Ovary (tissue), 10 donors: Measurements from ENCODE around the gene TARM1. TPM values are rescaled to one million over a fixed set of nuclear protein-coding genes. Genes with fewer than 3 reads are reported as not detected.

Experiments
- DNase-seq, 5 donors: peaks; one replicate each; pipeline ENCODE4 v3.0.0-alpha.2; 2019 to 2020
- H3K27ac ChIP-seq, 2 donors: fragments of 200-600 bp; one replicate each; pipeline versions ENCODE4 v1.5.1 to v1.8.0; 2019 to 2022
- H3K27me3 ChIP-seq: fragments of 200-600 bp; one replicate; pipeline ENCODE4 v1.8.0; 2022
- H3K36me3 ChIP-seq: fragments of 200-600 bp; sonication (generic); one replicate; pipeline ENCODE4 v1.5.1; 2019
- H3K4me1 ChIP-seq: one replicate; pipeline ENCODE4 v1.8.1; 2013; ENCODE audit warnings: mild to moderate bottlenecking, moderate library complexity; ENCODE audit not compliant: insufficient read depth
- H3K4me3 ChIP-seq: fragments of 200-600 bp; sonication (generic); one replicate; pipeline ENCODE4 v1.5.1; 2017
- H3K9me3 ChIP-seq, 2 donors: fragments of 200-600 bp in 1 of 2; sonication (generic) in 1 of 2; one replicate each; pipeline versions ENCODE4 v1.5.1 to v1.8.1; 2013 to 2019; ENCODE audit warnings: mild to moderate bottlenecking in 1 of 2, moderate library complexity in 1 of 2
- CTCF ChIP-seq, 3 donors: fragments of 450-650 bp in 2 of 3; fragments of 200-600 bp in 1 of 3; IDR thresholded peaks; one replicate each; pipeline versions ENCODE4 v1.5.1 to v1.8.0; 2016 to 2022; ENCODE audit warnings: antibody characterized with exemption in 3 of 3, mild to moderate bottlenecking in 1 of 3
- EP300 ChIP-seq: sonication (generic); formaldehyde crosslinking; IDR thresholded peaks from one replicate; pipeline ENCODE4 v1.6.1; 2017; ENCODE audit warnings: antibody characterized with exemption
- POLR2A ChIP-seq: fragments of 450-650 bp; IDR thresholded peaks from one replicate; pipeline ENCODE4 v1.6.1; 2017; ENCODE audit warnings: antibody characterized with exemption, mild to moderate bottlenecking, moderate library complexity
- WGBS, 3 donors: extraction: QIAGEN DNeasy Blood & Tissue Kit in 1 of 3; methylation state at CpG; one replicate each; pipeline versions ENCODE4 v1.1.5 to v1.1.7; 2013 to 2017; 5-methylcytosine and 5-hydroxymethylcytosine counted together
- intact Hi-C, 4 donors: fragments of 100-400 bp; cut with DNase I; formaldehyde crosslinking; loops; one replicate each; pipeline versions ENCODE4 v1.11.0 to v1.15.1; 2022 to 2023
- long read RNA-seq, 3 donors: library from polyadenylated mRNA in 2 of 3; unstranded in 2 of 3; transcript quantifications; one replicate each; pipeline ENCODE4 v2.0.0 and lab custom pipeline, GENCODE V29; 2021 to 2026
- polyA plus RNA-seq, 2 donors: library from polyadenylated mRNA; stranded (reverse); fragments of 200-250 nt in 1 of 2; fragments of 350-450 nt in 1 of 2; fragmentation: Illumina TruSeq in 1 of 2; extraction: RNeasy Lipid Tissue Mini Kit (QIAGEN cat#74804) in 1 of 2; gene quantifications; one replicate each; pipeline ENCODE4 v1.2.3, GENCODE V29; 2013 to 2014
- total RNA-seq, 7 donors: library from RNA; depleted of rRNA in 2 of 7; stranded (reverse); fragments of >200 nt in 2 of 7; fragmentation: NEBNext Ultra II Directional in 3 of 7; extraction: Animal tissue kit (Norgen Biotek cat#: 25700) in 3 of 7; gene quantifications; one replicate each; pipeline versions ENCODE4 v1.1.0 to v1.2.4, GENCODE V29; 2016 to 2023
- donor health status: DM: no; HTN: no; CAD: no; lungs with moderate emphysema.
- donor health status: DM: no; HTN: no; CAD: no.
- donor health status: Bipolar disorder and iron deficiency.
- donor health status: DM: yes; HTN: yes; CAD: no.
- donor health status: DM: no; HTN: no; CAD: no.
- donor health status: DM: yes; HTN: yes; CAD: no.

Gene TARM1
- total RNA-seq (not detected), polyA plus RNA-seq (not detected)
- long read RNA-seq, donor 1: 0 reads
- long read RNA-seq, donor 2: 0 reads
- long read RNA-seq, donor 3: 0 reads

GRCh38 chr19:54081032-54081431 is at the start of gene TARM1:
TSS of gene TARM1 (minus strand) at chr19:54081365. CDS start at chr19:54081340, 25 bp downstream.
- WGBS, 3 donors: 78 to 88% (median 80%) methylated on average over 7 of the region's 7 CpGs
- H3K4me3 ChIP-seq: no peak within 1 kb of the TSS

GRCh38 chr19:54129617-54129996 is 48.4 kb upstream of the TARM1 start:
- no peaks in the 10 kb centered on the region for H3K27me3 ChIP-seq
- no peaks in the 10 kb centered on the region for H3K4me1 ChIP-seq
- no peak overlapping the region for H3K27ac ChIP-seq
- TF ChIP-seq CTCF (IDR thresholded peaks at IDR 0.05): no peak
- H3K4me3 ChIP-seq: no peak overlapping the region
- WGBS, 3 donors: 93 to 95% (median 94%) methylated on average over 4 to 20 of the region's 20 CpGs
- no peaks in the 10 kb centered on the region for H3K9me3 ChIP-seq
- no peaks in the 10 kb centered on the region for H3K36me3 ChIP-seq
- intact Hi-C loops: no loop called here
- DNase-seq: no peak

More at GRCh38 chr19:54081032-54081431, at the start of gene TARM1:
- Histone ChIP-seq H3K36me3 (no peaks in the 10 kb centered on the region), H3K27ac (no peak within 1 kb of the TSS), H3K9me3 (no peaks in the 10 kb centered on the region), H3K4me1 (no peaks in the 10 kb centered on the region), H3K27me3 (no peaks in the 10 kb centered on the region)
- DNase-seq: no peak
- intact Hi-C loops: no loop called here
- TF ChIP-seq EP300: no peak
- TF ChIP-seq CTCF (IDR thresholded peaks at IDR 0.05): no peak
- no peak for TF ChIP-seq POLR2A

GRCh38 chr19:54128796-54129616 is 47.8 kb upstream of the TARM1 start:
- no peak overlapping the region for H3K27ac ChIP-seq
- H3K36me3 ChIP-seq: no peaks in the 10 kb centered on the region
- H3K9me3 ChIP-seq: no peaks in the 10 kb centered on the region
- H3K4me1 ChIP-seq: no peaks in the 10 kb centered on the region
- H3K27me3 ChIP-seq: no peaks in the 10 kb centered on the region
- 93 to 95% (median 93%) methylated on average over 40 to 41 of the region's 41 CpGs for WGBS, 3 donors
- H3K4me3 ChIP-seq: no peak overlapping the region
- intact Hi-C loops: no loop called here
- no peak for DNase-seq
- TF ChIP-seq CTCF (IDR thresholded peaks at IDR 0.05): no peak
- TF ChIP-seq EP300: no peak
- no peak for TF ChIP-seq POLR2A

- no peaks in the 10 kb centered on the region for H3K9me3 ChIP-seq
- no peaks in the 10 kb centered on the region for H3K27me3 ChIP-seq
- no peak overlapping the region for H3K27ac ChIP-seq
- TF ChIP-seq EP300 (no peak), CTCF (IDR thresholded peaks at IDR 0.05) (no peak), POLR2A (no peak)
- H3K36me3 ChIP-seq: no peaks in the 10 kb centered on the region
- WGBS, 3 donors: 86 to 88% (median 88%) methylated on average over 20 of the region's 20 CpGs
- intact Hi-C loops: no loop called here
- DNase-seq: no peak
- no peaks in the 10 kb centered on the region for H3K4me1 ChIP-seq
- H3K4me3 ChIP-seq: no peak overlapping the region
These were observed 47.2 kb upstream of the TARM1 start for GRCh38 chr19:54128441-54128725.
